Skeletal muscle satellite cell (primary cell): ENCODE data around the gene LRRC8E.

Experiments
- H3K27me3 ChIP-seq: 2 replicates; pipeline ENCODE4 v1.7.0; 2013; ENCODE audit warnings: low read length; ENCODE audit not compliant: control insufficient read depth, insufficient read depth
- H3K36me3 ChIP-seq: 2 replicates; pipeline ENCODE4 v1.7.0; 2013; ENCODE audit warnings: mild to moderate bottlenecking, control low read depth, low read length; ENCODE audit not compliant: insufficient read depth
- H3K4me1 ChIP-seq: 2 replicates; pipeline ENCODE4 v1.7.0; 2013; ENCODE audit warnings: low read length; ENCODE audit not compliant: control insufficient read depth, insufficient read depth
- H3K4me2 ChIP-seq: 2 replicates; pipeline ENCODE4 v1.7.0; 2013; ENCODE audit warnings: mild to moderate bottlenecking, low read length
- H3K4me3 ChIP-seq: 2 replicates; pipeline ENCODE4 v1.7.0; 2013; ENCODE audit warnings: low read length
- H3K9ac ChIP-seq: 2 replicates; pipeline ENCODE4 v1.7.0; 2013; ENCODE audit warnings: mild to moderate bottlenecking, low read depth, low read length, moderate library complexity
- H3K9me3 ChIP-seq: replicated peaks from 2 replicates; pipeline ENCODE4 v1.7.0; 2013; ENCODE audit warnings: mild to moderate bottlenecking, control low read depth, low read length

Gene LRRC8E

DNA sequence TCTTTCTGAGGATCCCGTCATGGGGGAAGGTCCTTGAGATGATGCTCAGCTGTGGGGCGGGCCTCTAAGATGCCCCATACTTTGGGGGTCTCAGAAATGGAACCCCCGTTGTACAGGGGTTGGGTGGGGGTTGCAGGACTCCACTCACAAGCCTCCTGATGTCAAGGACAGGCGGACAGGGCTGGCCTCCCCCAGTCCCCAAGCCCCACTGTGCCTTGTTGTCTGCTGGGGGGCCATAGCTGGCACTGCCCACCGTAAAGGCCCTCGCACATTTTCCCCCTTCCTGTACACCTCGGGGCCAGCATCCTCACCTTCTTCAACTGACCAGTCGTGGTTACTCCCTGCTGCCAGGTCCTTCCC lies 34.5 kb downstream of the LRRC8E start:
- H3K4me2 ChIP-seq: no peak overlapping the region
- H3K4me3 ChIP-seq: no peak overlapping the region
- H3K27me3 ChIP-seq: no peaks in the 10 kb centered on the region
- H3K36me3 ChIP-seq: peaks cover 22% of the 10 kb centered on the region
- H3K9me3 ChIP-seq: no peaks in the 10 kb centered on the region
- H3K4me1 ChIP-seq: peaks cover 42% of the 10 kb centered on the region
- no peak overlapping the region for H3K9ac ChIP-seq

DNA sequence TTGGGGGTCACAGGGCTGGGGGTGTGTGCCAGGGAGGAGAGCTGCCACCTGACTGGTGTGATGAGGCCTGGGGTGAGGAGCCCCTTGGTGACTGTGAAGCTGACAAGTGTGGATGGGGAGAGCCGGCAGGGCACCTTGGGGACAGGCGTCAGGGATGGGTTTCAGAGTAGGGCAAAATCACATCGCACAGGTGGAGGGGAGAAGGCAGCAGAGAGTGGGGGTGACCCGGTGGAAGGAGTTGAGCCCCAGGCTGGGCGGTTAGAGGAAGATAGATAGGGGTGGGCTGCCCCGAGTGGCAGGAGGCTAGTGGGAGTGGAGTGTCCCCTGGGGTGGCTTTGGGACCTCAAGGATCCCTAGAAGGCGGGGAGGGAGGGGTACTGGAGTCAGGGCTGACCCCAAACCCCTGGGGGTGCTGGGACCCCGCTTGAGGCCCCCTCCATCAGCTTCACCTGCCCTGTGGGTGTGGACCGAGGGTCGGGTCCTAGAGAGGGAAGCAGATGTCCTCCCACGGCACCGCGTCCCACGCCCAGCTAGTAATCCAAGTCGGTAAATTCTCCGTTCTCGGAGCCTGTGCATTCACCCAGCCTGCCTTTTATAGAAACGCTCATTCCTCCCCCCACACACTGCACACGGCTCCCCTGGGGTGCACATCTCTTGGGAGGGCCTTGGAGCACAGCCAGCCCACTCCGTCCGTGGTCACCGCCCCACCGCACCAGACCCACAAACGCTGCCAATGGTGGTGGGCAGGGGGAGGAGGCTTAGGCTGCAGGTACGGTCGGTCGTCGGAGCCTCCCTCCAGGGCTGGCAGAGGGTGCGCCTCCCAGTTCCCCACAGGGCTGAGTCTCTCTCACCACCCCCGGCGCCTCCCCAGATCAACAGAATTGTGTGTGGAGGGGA lies 35.2 kb downstream of the LRRC8E start:
- Histone ChIP-seq H3K9me3 (no peaks in the 10 kb centered on the region), H3K27me3 (no peaks in the 10 kb centered on the region), H3K4me1 (peaks cover 48% of the 10 kb centered on the region), H3K4me2 (no peak overlapping the region), H3K9ac (no peak overlapping the region), H3K4me3 (no peak overlapping the region), H3K36me3 (peaks cover 22% of the 10 kb centered on the region)

DNA sequence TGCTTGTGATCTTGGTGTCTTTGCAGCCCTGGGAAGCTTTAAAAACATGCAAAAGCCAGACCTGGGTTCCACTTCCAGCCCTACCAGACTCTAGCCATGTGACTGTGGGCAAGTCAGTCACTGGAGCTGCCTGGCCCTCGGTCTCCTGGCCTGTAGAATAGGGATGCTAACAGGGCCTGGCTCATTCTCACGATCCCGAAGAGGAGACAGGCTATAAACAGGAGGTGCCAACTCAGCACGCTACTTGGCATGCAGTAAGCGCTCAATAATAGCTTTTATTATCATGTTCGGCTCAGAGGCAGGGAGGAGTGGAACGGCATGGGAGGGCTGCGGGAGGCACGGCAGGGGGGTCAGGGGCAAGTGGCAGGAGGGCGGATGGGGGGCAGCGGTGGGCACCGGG lies 35.9 kb downstream of the LRRC8E start:
- Histone ChIP-seq H3K27me3 (no peaks in the 10 kb centered on the region), H3K4me3 (no peak overlapping the region), H3K9ac (no peak overlapping the region), H3K4me1 (peaks cover 53% of the 10 kb centered on the region), H3K4me2 (no peak overlapping the region), H3K9me3 (no peaks in the 10 kb centered on the region), H3K36me3 (peaks cover 22% of the 10 kb centered on the region)

GRCh38 chr19:7924651-7925170 lies 36.4 kb downstream of the LRRC8E start:
- Histone ChIP-seq H3K36me3 (peaks cover 22% of the 10 kb centered on the region), H3K4me1 (peaks cover 53% of the 10 kb centered on the region), H3K4me3 (no peak overlapping the region), H3K27me3 (no peaks in the 10 kb centered on the region), H3K4me2 (peak overlapping the region; percentile 69), H3K9me3 (no peaks in the 10 kb centered on the region), H3K9ac (no peak overlapping the region)

DNA sequence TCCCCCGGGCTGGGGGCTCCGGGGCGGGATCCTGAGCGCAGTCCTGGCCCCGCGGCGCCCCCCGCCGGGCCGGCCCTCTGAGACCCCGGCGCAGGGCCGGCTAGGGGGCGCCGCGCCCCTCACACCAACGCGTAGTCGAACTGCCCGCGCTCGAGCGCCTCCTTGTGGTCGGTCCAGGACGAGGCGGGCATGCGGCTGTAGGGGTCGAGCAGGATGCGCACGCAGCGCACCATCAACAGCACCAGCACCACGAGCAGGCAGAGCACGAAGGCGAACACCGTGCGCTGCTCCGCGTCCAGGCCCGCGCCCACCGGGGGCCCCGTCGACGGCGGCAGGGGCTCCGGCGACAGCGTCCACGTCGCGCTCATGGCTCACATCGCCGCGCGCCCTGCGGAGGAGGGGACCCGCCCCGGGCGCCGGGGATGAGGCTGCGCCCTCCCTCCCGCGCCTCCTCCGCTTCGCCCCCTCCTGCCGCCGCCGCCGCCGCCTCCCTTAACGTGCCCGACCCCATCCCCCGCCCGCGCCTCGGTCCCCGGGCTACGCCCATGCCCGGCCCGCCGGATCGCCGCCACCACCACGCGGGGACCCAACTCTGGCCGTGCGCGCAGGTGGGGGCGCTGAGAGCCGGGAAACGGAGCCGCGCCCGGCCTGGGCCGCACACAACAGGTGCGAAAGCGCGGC lies 37.0 kb downstream of the LRRC8E start:
- peaks cover 55% of the 10 kb centered on the region for H3K4me1 ChIP-seq
- peaks cover 22% of the 10 kb centered on the region for H3K36me3 ChIP-seq
- no peak overlapping the region for H3K9ac ChIP-seq
- no peaks in the 10 kb centered on the region for H3K9me3 ChIP-seq
- H3K4me3 ChIP-seq: peak overlapping the region; percentile 55
- no peaks in the 10 kb centered on the region for H3K27me3 ChIP-seq
- H3K4me2 ChIP-seq: peak overlapping the region; percentile 69

GRCh38 chr19:7926021-7926726 lies 37.9 kb downstream of the LRRC8E start, which contains the start of gene CTXN1:
CTXN1 (minus strand) TSS chr19:7926135; CDS start chr19:7925538, 597 bp downstream.
- Histone ChIP-seq H3K27me3 (no peaks in the 10 kb centered on the region), H3K9ac (peak within 1 kb of the TSS; percentile 52), H3K4me2 (peak within 1 kb of the TSS; percentile 87), H3K4me1 (peaks cover 56% of the 10 kb centered on the region), H3K36me3 (peaks cover 30% of the 10 kb centered on the region), H3K4me3 (peak within 1 kb of the TSS; percentile 72), H3K9me3 (no peaks in the 10 kb centered on the region)

- Histone ChIP-seq H3K9ac (no peak overlapping the region), H3K4me2 (peak overlapping the region; percentile 87), H3K9me3 (no peaks in the 10 kb centered on the region), H3K4me1 (peaks cover 48% of the 10 kb centered on the region), H3K36me3 (peaks cover 35% of the 10 kb centered on the region), H3K27me3 (no peaks in the 10 kb centered on the region), H3K4me3 (no peak overlapping the region)
Measured at GRCh38 chr19:7926727-7927604, 38.7 kb downstream of the LRRC8E start.

DNA sequence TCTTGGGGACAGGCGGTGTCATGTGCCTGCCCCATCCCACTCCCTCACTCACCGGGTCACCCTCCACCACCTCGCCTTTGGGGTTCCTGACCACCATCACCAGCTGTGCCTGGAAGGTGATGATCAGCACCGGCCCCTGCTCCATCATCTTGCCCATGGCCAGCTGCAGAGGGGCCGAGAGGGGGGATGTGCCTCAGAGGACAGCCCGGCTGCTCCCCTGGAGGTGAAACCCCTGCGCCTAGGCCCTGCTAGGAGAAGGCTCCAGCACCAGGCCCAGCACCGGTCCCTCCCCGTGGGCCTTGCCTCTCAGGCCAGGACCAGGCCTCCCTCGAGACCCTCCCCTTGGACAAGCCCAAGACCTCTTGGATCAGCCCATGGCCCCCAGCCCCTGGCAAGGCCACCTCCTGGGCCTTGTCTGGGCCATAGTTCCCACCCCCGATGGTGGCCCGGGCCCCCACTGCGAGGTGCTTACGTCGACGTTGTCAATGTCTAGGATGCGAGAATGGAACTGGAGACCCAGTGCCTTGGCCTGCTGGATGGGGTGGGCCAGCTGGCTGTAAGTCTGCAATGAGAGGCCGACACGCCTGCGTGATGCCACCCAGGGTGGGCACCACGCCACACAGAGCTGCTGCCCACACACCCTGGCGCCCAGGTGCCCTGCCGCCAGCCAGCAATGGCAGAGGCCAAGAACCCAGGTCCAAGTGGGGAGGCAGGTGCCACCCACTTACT lies 39.5 kb downstream of the LRRC8E start:
- H3K4me2 ChIP-seq: peak overlapping the region; percentile 61
- H3K27me3 ChIP-seq: no peaks in the 10 kb centered on the region
- H3K9ac ChIP-seq: peak overlapping the region; percentile 55
- no peak overlapping the region for H3K4me3 ChIP-seq
- no peaks in the 10 kb centered on the region for H3K9me3 ChIP-seq
- peaks cover 35% of the 10 kb centered on the region for H3K36me3 ChIP-seq
- peaks cover 44% of the 10 kb centered on the region for H3K4me1 ChIP-seq

GRCh38 chr19:7928334-7928706 lies 40.0 kb downstream of the LRRC8E start:
- no peaks in the 10 kb centered on the region for H3K9me3 ChIP-seq
- H3K9ac ChIP-seq: peak overlapping the region; percentile 55
- peak overlapping the region; percentile 61 for H3K4me2 ChIP-seq
- H3K27me3 ChIP-seq: no peaks in the 10 kb centered on the region
- H3K4me3 ChIP-seq: no peak overlapping the region
- peaks cover 44% of the 10 kb centered on the region for H3K4me1 ChIP-seq
- H3K36me3 ChIP-seq: peaks cover 35% of the 10 kb centered on the region
